ENCODE data around the gene KCNJ11. TPM values are rescaled to one million over a fixed set of nuclear protein-coding genes. Genes with fewer than 3 reads are reported as not detected.

KCNJ11 gene
- polyA plus RNA-seq, 1 donor from 2014 or later, result 8.0 TPM

GRCh38 chr11:17434108-17434507 is 45.6 kb upstream of the KCNJ11 start:
- Histone ChIP-seq H3F3A (ENCODE audit: insufficient read depth, low read length, poor library complexity, severe bottlenecking) (no peaks in the 10 kb centered on the region), H3K36me3 (ENCODE audit: insufficient read depth, low read length) (no peaks in the 10 kb centered on the region), H3K9ac (ENCODE audit: low read length) (no peak overlapping the region), H3K27me3 (ENCODE audit: insufficient read depth, low read depth, low read length) (no peaks in the 10 kb centered on the region), H3K9me3 (ENCODE audit: low read length) (no peaks in the 10 kb centered on the region), H4K20me1 (ENCODE audit: insufficient read depth) (no peaks in the 10 kb centered on the region), H2AFZ (ENCODE audit: low read depth, low read length) (no peak overlapping the region), H3K4me2 (ENCODE audit: low read length) (no peak overlapping the region), H3K4me3 (ENCODE audit: low read length) (no peak overlapping the region), H3K9me2 (ENCODE audit: insufficient read depth, low read length) (no peaks in the 10 kb centered on the region), H3K27ac (ENCODE audit: low read length) (no peak overlapping the region), H3K79me2 (replicated peaks; ENCODE audit: insufficient read depth, low read length) (no peaks in the 10 kb centered on the region)
- no peak for TF ChIP-seq MXI1 (conservative IDR thresholded peaks at IDR 0.05; ENCODE audit: poor library complexity, severe bottlenecking)
- no peak for TF ChIP-seq TAF1 (IDR thresholded peaks at IDR 0.05; ENCODE audit: low read depth)
- TF ChIP-seq CTCF (IDR thresholded peaks at IDR 0.05; ENCODE audit: poor library complexity, severe bottlenecking), result no peak
- TF ChIP-seq EZH2 (IDR thresholded peaks at IDR 0.05; ENCODE audit: borderline replicate concordance, insufficient read depth, low read length, poor library complexity, severe bottlenecking), result no peak
- no peak for TF ChIP-seq SMC3 (conservative IDR thresholded peaks at IDR 0.05; ENCODE audit: poor library complexity)
- TF ChIP-seq RAD21 (conservative IDR thresholded peaks at IDR 0.05), result no peak

- Histone ChIP-seq H4K20me1 (ENCODE audit: insufficient read depth) (no peaks in the 10 kb centered on the region), H3K79me2 (replicated peaks; ENCODE audit: insufficient read depth, low read length) (no peaks in the 10 kb centered on the region), H3K4me2 (ENCODE audit: low read length) (no peak overlapping the region), H3K4me3 (ENCODE audit: low read length) (no peak overlapping the region), H3K27me3 (ENCODE audit: insufficient read depth, low read depth, low read length) (no peaks in the 10 kb centered on the region), H2AFZ (ENCODE audit: low read depth, low read length) (no peak overlapping the region), H3K27ac (ENCODE audit: low read length) (no peak overlapping the region), H3K9me3 (ENCODE audit: low read length) (no peaks in the 10 kb centered on the region), H3F3A (ENCODE audit: insufficient read depth, low read length, poor library complexity, severe bottlenecking) (no peaks in the 10 kb centered on the region), H3K9ac (ENCODE audit: low read length) (no peak overlapping the region), H3K9me2 (ENCODE audit: insufficient read depth, low read length) (no peaks in the 10 kb centered on the region), H3K36me3 (ENCODE audit: insufficient read depth, low read length) (no peaks in the 10 kb centered on the region)
- no peak for TF ChIP-seq POLR2AphosphoS5 (IDR thresholded peaks at IDR 0.05)
Measured at GRCh38 chr11:17432002-17432401, 43.5 kb upstream of the KCNJ11 start.

- Histone ChIP-seq H3K27me3 (ENCODE audit: insufficient read depth, low read depth, low read length) (no peaks in the 10 kb centered on the region), H3K9me3 (ENCODE audit: low read length) (no peaks in the 10 kb centered on the region), H3K4me2 (ENCODE audit: low read length) (no peak overlapping the region), H2AFZ (ENCODE audit: low read depth, low read length) (no peak overlapping the region), H3K36me3 (ENCODE audit: insufficient read depth, low read length) (no peaks in the 10 kb centered on the region), H3F3A (ENCODE audit: insufficient read depth, low read length, poor library complexity, severe bottlenecking) (no peaks in the 10 kb centered on the region), H3K9ac (ENCODE audit: low read length) (no peak overlapping the region), H3K79me2 (replicated peaks; ENCODE audit: insufficient read depth, low read length) (no peaks in the 10 kb centered on the region), H3K27ac (ENCODE audit: low read length) (no peak overlapping the region), H3K9me2 (ENCODE audit: insufficient read depth, low read length) (no peaks in the 10 kb centered on the region), H3K4me3 (ENCODE audit: low read length) (no peak overlapping the region), H4K20me1 (ENCODE audit: insufficient read depth) (no peaks in the 10 kb centered on the region)
- TF ChIP-seq POLR2AphosphoS5 (IDR thresholded peaks at IDR 0.05) (no peak), CTCF (IDR thresholded peaks at IDR 0.05; ENCODE audit: poor library complexity, severe bottlenecking) (no peak), RAD21 (conservative IDR thresholded peaks at IDR 0.05) (no peak), EZH2 (IDR thresholded peaks at IDR 0.05; ENCODE audit: borderline replicate concordance, insufficient read depth, low read length, poor library complexity, severe bottlenecking) (no peak), SMC3 (conservative IDR thresholded peaks at IDR 0.05; ENCODE audit: poor library complexity) (no peak), EP300 (conservative IDR thresholded peaks at IDR 0.05; ENCODE audit: poor library complexity, severe bottlenecking) (no peak), MXI1 (conservative IDR thresholded peaks at IDR 0.05; ENCODE audit: poor library complexity, severe bottlenecking) (no peak), TAF1 (IDR thresholded peaks at IDR 0.05; ENCODE audit: low read depth) (no peak), REST (IDR thresholded peaks at IDR 0.05; ENCODE audit: borderline replicate concordance) (no peak)
Measured at GRCh38 chr11:17431139-17431538, 42.7 kb upstream of the KCNJ11 start.

Data from neural cell (in vitro differentiated cells).